Ishikawa (cell line): ENCODE measurements around the gene MYO1A.

ENCODE experiments used
- CEBPB ChIP-seq: IDR thresholded peaks from 2 replicates; pipeline ENCODE4 v1.6.1; 2012
- CREB1 ChIP-seq: IDR thresholded peaks from 2 replicates; pipeline ENCODE4 v1.6.1; 2012; ENCODE audit warnings: low read depth
- EGR1 ChIP-seq: IDR thresholded peaks from 2 replicates; pipeline ENCODE4 v1.6.1; 2012
- EP300 ChIP-seq: IDR thresholded peaks from 2 replicates; pipeline ENCODE4 v1.6.1; 2012; ENCODE audit warnings: borderline replicate concordance
- NFIC ChIP-seq: IDR thresholded peaks from 2 replicates; pipeline ENCODE4 v1.6.1; 2012
- RAD21 ChIP-seq: IDR thresholded peaks from 2 replicates; pipeline ENCODE4 v1.6.1; 2012; ENCODE audit warnings: low read depth
- TAF1 ChIP-seq: IDR thresholded peaks from 2 replicates; pipeline ENCODE4 v1.6.1; 2012; ENCODE audit warnings: low read depth, mild to moderate bottlenecking
- TCF12 ChIP-seq: IDR thresholded peaks from 2 replicates; pipeline ENCODE4 v1.6.1; 2012; ENCODE audit warnings: low read depth
- TF ChIP-seq, protein P1 (sequence below): IDR thresholded peaks from 2 replicates; pipeline ENCODE4 v1.6.1; 2012; ENCODE audit warnings: low read depth, mild to moderate bottlenecking
- TF ChIP-seq, protein P2 (sequence below): IDR thresholded peaks from 2 replicates; pipeline ENCODE4 v1.6.1; 2012

DNA sequence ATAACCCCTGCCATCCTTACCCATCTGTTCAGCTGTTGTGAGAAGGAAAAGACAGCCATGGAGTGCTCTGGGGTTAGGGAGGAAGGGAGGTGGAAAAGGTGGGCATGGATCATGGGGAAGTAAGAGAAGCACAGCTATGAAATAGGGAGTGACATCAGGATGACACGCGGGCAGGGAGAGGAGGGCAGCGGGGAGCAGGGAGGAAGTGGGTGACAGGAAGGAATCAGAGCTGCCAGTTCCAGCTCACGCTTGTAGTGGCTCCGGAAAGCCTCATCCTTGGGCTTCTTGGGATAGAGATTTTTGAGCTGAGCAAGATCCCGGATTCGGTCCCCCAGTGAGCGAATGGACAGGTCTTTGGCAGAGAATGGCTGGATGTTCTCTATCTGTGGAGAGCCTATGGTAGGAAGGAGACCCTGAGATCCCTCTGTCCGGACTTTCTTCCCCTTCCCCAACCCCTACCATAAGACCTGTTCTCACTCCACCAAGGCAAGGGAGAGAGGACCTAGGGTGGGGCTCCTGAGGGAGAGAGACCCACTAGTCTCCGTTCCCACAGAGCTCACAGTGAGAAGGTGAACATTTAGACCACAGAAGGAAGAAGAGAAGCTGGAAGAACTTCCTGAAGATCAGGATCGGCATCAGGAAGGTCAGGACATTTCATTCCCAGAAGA, 49.3 kb upstream of the MYO1A start:
- TF ChIP-seq NFIC, result no peak
- TF ChIP-seq TAF1, result no peak
- TF ChIP-seq EP300, result no peak
- TF ChIP-seq, protein P1, sequence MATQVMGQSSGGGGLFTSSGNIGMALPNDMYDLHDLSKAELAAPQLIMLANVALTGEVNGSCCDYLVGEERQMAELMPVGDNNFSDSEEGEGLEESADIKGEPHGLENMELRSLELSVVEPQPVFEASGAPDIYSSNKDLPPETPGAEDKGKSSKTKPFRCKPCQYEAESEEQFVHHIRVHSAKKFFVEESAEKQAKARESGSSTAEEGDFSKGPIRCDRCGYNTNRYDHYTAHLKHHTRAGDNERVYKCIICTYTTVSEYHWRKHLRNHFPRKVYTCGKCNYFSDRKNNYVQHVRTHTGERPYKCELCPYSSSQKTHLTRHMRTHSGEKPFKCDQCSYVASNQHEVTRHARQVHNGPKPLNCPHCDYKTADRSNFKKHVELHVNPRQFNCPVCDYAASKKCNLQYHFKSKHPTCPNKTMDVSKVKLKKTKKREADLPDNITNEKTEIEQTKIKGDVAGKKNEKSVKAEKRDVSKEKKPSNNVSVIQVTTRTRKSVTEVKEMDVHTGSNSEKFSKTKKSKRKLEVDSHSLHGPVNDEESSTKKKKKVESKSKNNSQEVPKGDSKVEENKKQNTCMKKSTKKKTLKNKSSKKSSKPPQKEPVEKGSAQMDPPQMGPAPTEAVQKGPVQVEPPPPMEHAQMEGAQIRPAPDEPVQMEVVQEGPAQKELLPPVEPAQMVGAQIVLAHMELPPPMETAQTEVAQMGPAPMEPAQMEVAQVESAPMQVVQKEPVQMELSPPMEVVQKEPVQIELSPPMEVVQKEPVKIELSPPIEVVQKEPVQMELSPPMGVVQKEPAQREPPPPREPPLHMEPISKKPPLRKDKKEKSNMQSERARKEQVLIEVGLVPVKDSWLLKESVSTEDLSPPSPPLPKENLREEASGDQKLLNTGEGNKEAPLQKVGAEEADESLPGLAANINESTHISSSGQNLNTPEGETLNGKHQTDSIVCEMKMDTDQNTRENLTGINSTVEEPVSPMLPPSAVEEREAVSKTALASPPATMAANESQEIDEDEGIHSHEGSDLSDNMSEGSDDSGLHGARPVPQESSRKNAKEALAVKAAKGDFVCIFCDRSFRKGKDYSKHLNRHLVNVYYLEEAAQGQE, result no peak
- no peak for TF ChIP-seq CREB1
- TF ChIP-seq RAD21, result no peak
- TF ChIP-seq, protein P2, sequence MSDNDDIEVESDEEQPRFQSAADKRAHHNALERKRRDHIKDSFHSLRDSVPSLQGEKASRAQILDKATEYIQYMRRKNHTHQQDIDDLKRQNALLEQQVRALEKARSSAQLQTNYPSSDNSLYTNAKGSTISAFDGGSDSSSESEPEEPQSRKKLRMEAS, result no peak
- TF ChIP-seq CEBPB, result no peak
- TF ChIP-seq TCF12, result no peak
- no peak for TF ChIP-seq EGR1
